Progenitor cell of endocrine pancreas (in vitro differentiated cells): ENCODE results near the gene SDF2. TPM values are rescaled to one million over a fixed set of nuclear protein-coding genes. Genes with fewer than 3 reads are reported as not detected.
A peak's percentile ranks its signal among the peaks of the same experiment; 100 is the strongest.

Experiments
- DNase-seq: peaks from one replicate; pipeline ENCODE4 v3.0.0; 2021; ENCODE audit warnings: low spot score; ENCODE audit not compliant: unreplicated experiment
- H3K27ac Mint-ChIP-seq: 2 replicates; pipeline ENCODE4 v1.8.0; 2021; ENCODE audit warnings: mild to moderate bottlenecking, moderate library complexity, mixed read lengths
- H3K27me3 Mint-ChIP-seq: 2 replicates; pipeline ENCODE4 v1.8.0; 2021; ENCODE audit warnings: mixed read lengths
- H3K36me3 Mint-ChIP-seq: 2 replicates; pipeline ENCODE4 v1.8.0; 2022; ENCODE audit warnings: mixed read lengths; ENCODE audit not compliant: insufficient read depth
- H3K4me1 Mint-ChIP-seq: 2 replicates; pipeline ENCODE4 v1.8.0; 2021; ENCODE audit warnings: low read depth, mixed read lengths
- H3K4me3 Mint-ChIP-seq: 2 replicates; pipeline ENCODE4 v1.8.0; 2021; ENCODE audit warnings: low read depth, mild to moderate bottlenecking, moderate library complexity, mixed read lengths
- H3K9me3 Mint-ChIP-seq: 2 replicates; pipeline ENCODE4 v1.8.0; 2021; ENCODE audit warnings: low read depth, mixed read lengths
- total RNA-seq: library from RNA; stranded (reverse); gene quantifications from 2 replicates; pipeline ENCODE4 v1.2.1, GENCODE V29; 2021
- TF ChIP-seq, protein P1 (sequence below): fragments of 200-600 bp; sonication (generic); IDR thresholded peaks from one replicate; pipeline ENCODE4 v1.5.0; 2021; ENCODE audit warnings: antibody characterized with exemption, mild to moderate bottlenecking; ENCODE audit not compliant: unreplicated experiment

SDF2 gene
- total RNA-seq, 1 donor from 2014 or later: 53.3 TPM

GRCh38 chr17:28689011-28689410 is 27.3 kb upstream of the SDF2 start:
- peaks cover 4% of the 10 kb centered on the region for H3K4me1 Mint-ChIP-seq
- H3K9me3 Mint-ChIP-seq: no peaks in the 10 kb centered on the region
- DNase-seq: no peak
- H3K36me3 Mint-ChIP-seq: peaks cover 53% of the 10 kb centered on the region
- no peaks in the 10 kb centered on the region for H3K27me3 Mint-ChIP-seq
- TF ChIP-seq, protein P1, sequence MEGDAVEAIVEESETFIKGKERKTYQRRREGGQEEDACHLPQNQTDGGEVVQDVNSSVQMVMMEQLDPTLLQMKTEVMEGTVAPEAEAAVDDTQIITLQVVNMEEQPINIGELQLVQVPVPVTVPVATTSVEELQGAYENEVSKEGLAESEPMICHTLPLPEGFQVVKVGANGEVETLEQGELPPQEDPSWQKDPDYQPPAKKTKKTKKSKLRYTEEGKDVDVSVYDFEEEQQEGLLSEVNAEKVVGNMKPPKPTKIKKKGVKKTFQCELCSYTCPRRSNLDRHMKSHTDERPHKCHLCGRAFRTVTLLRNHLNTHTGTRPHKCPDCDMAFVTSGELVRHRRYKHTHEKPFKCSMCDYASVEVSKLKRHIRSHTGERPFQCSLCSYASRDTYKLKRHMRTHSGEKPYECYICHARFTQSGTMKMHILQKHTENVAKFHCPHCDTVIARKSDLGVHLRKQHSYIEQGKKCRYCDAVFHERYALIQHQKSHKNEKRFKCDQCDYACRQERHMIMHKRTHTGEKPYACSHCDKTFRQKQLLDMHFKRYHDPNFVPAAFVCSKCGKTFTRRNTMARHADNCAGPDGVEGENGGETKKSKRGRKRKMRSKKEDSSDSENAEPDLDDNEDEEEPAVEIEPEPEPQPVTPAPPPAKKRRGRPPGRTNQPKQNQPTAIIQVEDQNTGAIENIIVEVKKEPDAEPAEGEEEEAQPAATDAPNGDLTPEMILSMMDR: no peak
- no peak overlapping the region for H3K4me3 Mint-ChIP-seq
- H3K27ac Mint-ChIP-seq: no peak overlapping the region

- Mint-ChIP-seq H3K9me3 (no peaks in the 10 kb centered on the region), H3K4me1 (peaks cover 4% of the 10 kb centered on the region), H3K36me3 (peaks cover 52% of the 10 kb centered on the region), H3K4me3 (no peak overlapping the region), H3K27ac (peak overlapping the region; percentile 20), H3K27me3 (no peaks in the 10 kb centered on the region)
- TF ChIP-seq, protein P1: no peak
- no peak for DNase-seq
Observed at GRCh38 chr17:28688481-28688880, 26.8 kb upstream of the SDF2 start.

- TF ChIP-seq, protein P1: no peak
- Mint-ChIP-seq H3K4me1 (peaks cover 4% of the 10 kb centered on the region), H3K4me3 (no peak overlapping the region), H3K9me3 (no peaks in the 10 kb centered on the region), H3K27ac (no peak overlapping the region), H3K36me3 (peaks cover 57% of the 10 kb centered on the region), H3K27me3 (no peaks in the 10 kb centered on the region)
- DNase-seq: no peak
Observed at GRCh38 chr17:28686296-28686695, 24.6 kb upstream of the SDF2 start.

DNA sequence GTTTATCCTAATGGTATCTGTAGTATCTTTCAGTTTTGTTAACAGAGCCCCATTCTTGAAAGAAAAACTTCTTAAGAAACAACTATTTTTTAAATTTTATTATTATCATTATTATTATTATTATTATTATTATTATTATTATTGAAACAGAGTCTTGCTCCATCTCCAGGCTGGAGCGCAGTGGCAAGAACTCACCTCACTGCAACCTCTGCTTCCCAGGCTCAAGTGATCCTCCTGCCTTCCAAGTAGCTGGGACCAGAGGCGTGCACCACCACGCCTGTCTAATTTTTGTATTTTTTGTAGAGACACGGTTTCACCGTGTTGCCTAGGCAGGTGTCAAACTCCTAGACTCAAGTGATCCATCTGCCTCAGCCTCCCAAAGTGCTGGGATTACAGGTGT is 23.7 kb upstream of the SDF2 start:
- H3K36me3 Mint-ChIP-seq: peaks cover 53% of the 10 kb centered on the region
- no peak overlapping the region for H3K4me3 Mint-ChIP-seq
- no peak for DNase-seq
- H3K4me1 Mint-ChIP-seq: peaks cover 4% of the 10 kb centered on the region
- H3K27ac Mint-ChIP-seq: no peak overlapping the region
- TF ChIP-seq, protein P1: no peak
- H3K9me3 Mint-ChIP-seq: no peaks in the 10 kb centered on the region
- H3K27me3 Mint-ChIP-seq: no peaks in the 10 kb centered on the region

GRCh38 chr17:28684963-28685362 is 23.3 kb upstream of the SDF2 start:
- Mint-ChIP-seq H3K27me3 (no peaks in the 10 kb centered on the region), H3K36me3 (peaks cover 51% of the 10 kb centered on the region), H3K27ac (no peak overlapping the region), H3K4me1 (peaks cover 4% of the 10 kb centered on the region), H3K9me3 (no peaks in the 10 kb centered on the region), H3K4me3 (no peak overlapping the region)
- DNase-seq: no peak
- TF ChIP-seq, protein P1: no peak
